ENCODE results near the gene CENPP.
"Not testable (repeated sequence)": the region's sequence is repeated elsewhere in the genome, so short reads cannot be mapped to it uniquely, and the experiment has no call there.

Gene CENPP

DNA sequence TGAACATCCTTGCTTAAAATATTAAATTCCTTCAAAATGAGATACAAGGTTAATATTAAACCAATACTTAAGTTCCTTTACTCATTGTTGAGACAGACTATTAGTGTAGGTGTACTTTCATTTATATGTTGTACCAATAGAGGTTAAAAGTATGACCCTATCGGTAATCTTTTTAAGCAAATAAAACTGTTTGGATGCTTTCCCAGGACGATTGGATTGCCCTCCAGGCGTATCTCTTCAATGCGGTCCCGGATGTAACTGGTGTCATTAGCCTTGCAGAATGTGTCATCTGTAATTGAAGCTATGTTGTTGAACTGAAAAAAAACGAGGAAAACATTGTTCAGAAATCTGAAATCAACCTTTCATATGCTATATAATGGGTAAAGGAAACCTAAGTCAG lies 59.7 kb downstream of the CENPP start:
- Mint-ChIP-seq H3K36me3 (no peaks in the 10 kb centered on the region), H3K4me3 (no peak overlapping the region), H3K27me3 (no peaks in the 10 kb centered on the region), H3K4me1 (no peaks in the 10 kb centered on the region), H3K27ac (no peak overlapping the region), H3K9me3 (no peaks in the 10 kb centered on the region)

- Mint-ChIP-seq H3K36me3 (no peaks in the 10 kb centered on the region), H3K4me1 (no peaks in the 10 kb centered on the region), H3K4me3 (no peak overlapping the region), H3K9me3 (no peaks in the 10 kb centered on the region), H3K27me3 (no peaks in the 10 kb centered on the region), H3K27ac (no peak overlapping the region)
These were observed 60.2 kb downstream of the CENPP start for GRCh38 chr9:92385953-92386352.

GRCh38 chr9:92392690-92393089 lies 66.9 kb downstream of the CENPP start:
- H3K4me1 Mint-ChIP-seq: no peaks in the 10 kb centered on the region
- H3K27me3 Mint-ChIP-seq: no peaks in the 10 kb centered on the region
- H3K27ac Mint-ChIP-seq: no peak overlapping the region
- H3K36me3 Mint-ChIP-seq: peaks cover 2% of the 10 kb centered on the region
- no peak overlapping the region for H3K4me3 Mint-ChIP-seq
- H3K9me3 Mint-ChIP-seq: no peaks in the 10 kb centered on the region

GRCh38 chr9:92393686-92394085 lies 67.9 kb downstream of the CENPP start:
- Mint-ChIP-seq H3K9me3 (no peaks in the 10 kb centered on the region), H3K36me3 (peaks cover 2% of the 10 kb centered on the region), H3K4me3 (no peak overlapping the region), H3K27me3 (no peaks in the 10 kb centered on the region), H3K4me1 (no peaks in the 10 kb centered on the region), H3K27ac (no peak overlapping the region)

DNA sequence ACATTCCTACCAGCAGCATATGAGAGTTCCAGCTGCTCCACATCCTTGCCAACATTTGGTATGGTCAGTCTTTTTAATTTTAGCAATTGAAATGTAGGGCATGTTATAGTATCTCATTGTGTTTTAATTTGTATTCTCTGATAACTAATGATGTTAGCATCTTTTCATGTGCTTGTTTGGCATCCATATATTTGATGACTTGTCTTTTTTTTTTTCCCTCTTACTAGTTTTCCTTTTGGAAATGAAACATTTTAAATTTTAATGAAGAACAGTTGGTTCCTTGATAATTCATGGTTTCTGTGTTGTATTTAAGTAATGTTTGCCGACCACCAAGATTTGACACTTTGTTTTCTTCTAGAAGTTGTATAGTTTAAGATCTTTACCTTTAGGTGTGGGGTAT lies 69.9 kb downstream of the CENPP start:
- Mint-ChIP-seq H3K27ac (no peak overlapping the region), H3K9me3 (no peaks in the 10 kb centered on the region), H3K36me3 (peaks cover 4% of the 10 kb centered on the region), H3K4me3 (no peak overlapping the region), H3K27me3 (no peaks in the 10 kb centered on the region), H3K4me1 (no peaks in the 10 kb centered on the region)

GRCh38 chr9:92397853-92398252 lies 72.1 kb downstream of the CENPP start:
- no peaks in the 10 kb centered on the region for H3K4me1 Mint-ChIP-seq
- H3K9me3 Mint-ChIP-seq: no peaks in the 10 kb centered on the region
- no peak overlapping the region for H3K27ac Mint-ChIP-seq
- H3K36me3 Mint-ChIP-seq: peaks cover 4% of the 10 kb centered on the region
- H3K27me3 Mint-ChIP-seq: no peaks in the 10 kb centered on the region
- no peak overlapping the region for H3K4me3 Mint-ChIP-seq

- H3K27ac Mint-ChIP-seq: no peak overlapping the region
- H3K4me1 Mint-ChIP-seq: peaks cover 26% of the 10 kb centered on the region
- H3K4me3 Mint-ChIP-seq: no peak overlapping the region
- H3K27me3 Mint-ChIP-seq: no peaks in the 10 kb centered on the region
- peaks cover 1% of the 10 kb centered on the region for H3K36me3 Mint-ChIP-seq
- H3K9me3 Mint-ChIP-seq: no peaks in the 10 kb centered on the region
These were observed 76.6 kb downstream of the CENPP start for GRCh38 chr9:92402360-92402759.

GRCh38 chr9:92402826-92403745 lies 77.3 kb downstream of the CENPP start:
- H3K27ac Mint-ChIP-seq: no peak overlapping the region
- peaks cover 1% of the 10 kb centered on the region for H3K36me3 Mint-ChIP-seq
- H3K4me1 Mint-ChIP-seq: peaks cover 27% of the 10 kb centered on the region
- H3K27me3 Mint-ChIP-seq: no peaks in the 10 kb centered on the region
- no peak overlapping the region for H3K4me3 Mint-ChIP-seq
- H3K9me3 Mint-ChIP-seq: no peaks in the 10 kb centered on the region

- H3K36me3 Mint-ChIP-seq: no peaks in the 10 kb centered on the region
- H3K4me1 Mint-ChIP-seq: peaks cover 27% of the 10 kb centered on the region
- no peaks in the 10 kb centered on the region for H3K9me3 Mint-ChIP-seq
- no peak within 1 kb of the TSS for H3K4me3 Mint-ChIP-seq
- H3K27me3 Mint-ChIP-seq: no peaks in the 10 kb centered on the region
- no peak within 1 kb of the TSS for H3K27ac Mint-ChIP-seq
These were observed 78.5 kb downstream of the CENPP start, which contains the start of gene OGN for GRCh38 chr9:92404042-92404836. OGN (minus strand) TSS chr9:92404578; CDS start chr9:92403407, 1,171 bp downstream.

GRCh38 chr9:92405818-92406217 lies 80.1 kb downstream of the CENPP start:
- Mint-ChIP-seq H3K36me3 (no peaks in the 10 kb centered on the region), H3K4me3 (peak overlapping the region; percentile 61), H3K27ac (no peak overlapping the region), H3K9me3 (no peaks in the 10 kb centered on the region), H3K4me1 (peaks cover 27% of the 10 kb centered on the region), H3K27me3 (no peaks in the 10 kb centered on the region)

GRCh38 chr9:92406477-92406876 lies 80.7 kb downstream of the CENPP start:
- Mint-ChIP-seq H3K4me1 (peaks cover 27% of the 10 kb centered on the region), H3K36me3 (no peaks in the 10 kb centered on the region), H3K27ac (peak overlapping the region; percentile 78), H3K27me3 (no peaks in the 10 kb centered on the region), H3K4me3 (peak overlapping the region; percentile 41), H3K9me3 (no peaks in the 10 kb centered on the region)

DNA sequence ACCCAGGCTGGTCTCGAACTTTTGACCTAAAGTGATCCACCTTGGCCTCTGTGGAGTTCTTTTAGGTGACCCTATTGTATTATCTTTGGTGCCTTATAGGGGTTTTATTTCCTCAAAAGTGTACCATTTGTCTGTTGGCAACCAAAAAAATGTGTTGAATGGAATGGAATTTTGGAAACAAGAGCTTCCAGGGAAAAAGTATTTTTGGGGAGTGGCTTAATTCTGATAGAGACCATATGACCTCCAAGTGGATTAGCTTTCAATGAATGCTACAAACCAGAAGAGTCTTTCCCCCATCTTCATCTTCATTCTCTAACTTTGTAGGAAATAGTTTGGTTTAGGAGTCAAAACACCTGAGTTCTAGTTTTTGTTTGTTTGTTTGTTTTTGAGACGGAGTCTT lies 82.1 kb downstream of the CENPP start:
- peaks cover 27% of the 10 kb centered on the region for H3K4me1 Mint-ChIP-seq
- H3K4me3 Mint-ChIP-seq: no peak overlapping the region
- no peaks in the 10 kb centered on the region for H3K9me3 Mint-ChIP-seq
- no peaks in the 10 kb centered on the region for H3K36me3 Mint-ChIP-seq
- no peaks in the 10 kb centered on the region for H3K27me3 Mint-ChIP-seq
- H3K27ac Mint-ChIP-seq: no peak overlapping the region

DNA sequence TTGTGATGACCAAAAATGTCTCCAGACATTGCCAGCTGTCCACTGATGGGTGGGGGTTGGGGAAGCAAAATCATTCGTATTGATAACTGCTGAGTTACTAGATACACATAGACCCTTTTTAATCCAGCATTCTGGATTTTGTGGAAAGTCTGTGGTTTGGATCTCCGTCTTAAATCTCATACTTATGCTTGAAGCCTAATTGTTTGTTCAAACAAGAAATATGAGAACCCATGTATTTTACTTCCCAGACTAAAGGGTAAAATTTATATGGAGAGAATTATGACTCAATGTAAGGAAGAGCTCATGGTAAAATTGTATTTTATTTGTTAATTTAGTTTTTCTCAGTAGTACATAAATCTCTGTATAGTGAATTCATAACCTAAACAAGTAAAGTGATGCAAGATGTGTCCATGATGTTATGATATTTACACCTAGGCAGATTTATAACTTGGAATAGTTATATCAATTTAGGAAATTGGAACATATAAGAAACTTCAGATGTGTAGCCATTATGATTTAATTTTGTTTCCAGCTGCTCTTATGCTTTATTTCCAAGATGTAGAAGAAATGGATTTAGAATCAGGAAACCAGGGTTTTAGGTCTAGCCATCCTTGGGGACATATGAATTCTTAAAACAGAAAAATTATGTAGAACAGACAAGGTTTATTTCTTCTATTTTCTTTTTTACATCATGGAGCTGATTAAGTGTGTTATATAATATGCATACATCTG lies 83.2 kb downstream of the CENPP start:
- Mint-ChIP-seq H3K9me3 (no peaks in the 10 kb centered on the region), H3K27me3 (no peaks in the 10 kb centered on the region), H3K27ac (no peak overlapping the region), H3K4me3 (no peak overlapping the region), H3K36me3 (no peaks in the 10 kb centered on the region), H3K4me1 (peaks cover 27% of the 10 kb centered on the region)

DNA sequence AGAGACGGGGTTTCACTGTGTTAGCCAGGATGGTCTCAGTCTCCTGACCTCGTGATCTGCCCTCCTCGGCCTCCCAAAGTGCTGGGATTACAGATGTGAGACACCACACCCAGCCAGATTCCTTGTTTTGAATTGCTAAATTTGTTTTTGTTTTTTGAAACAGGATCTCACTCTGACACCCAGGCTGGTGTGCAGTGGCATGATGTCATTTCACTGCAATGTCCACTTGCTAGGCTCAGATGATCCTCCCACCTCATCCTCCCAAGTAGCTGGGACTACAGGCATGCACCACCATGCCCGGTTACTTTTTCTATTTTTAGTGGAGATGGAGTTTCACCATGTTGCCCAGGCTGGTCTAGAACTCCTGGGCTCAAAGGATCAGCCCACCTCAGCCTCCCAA lies 85.4 kb downstream of the CENPP start:
- not testable (repeated sequence) for H3K4me3 Mint-ChIP-seq, H3K9me3 Mint-ChIP-seq, H3K27ac Mint-ChIP-seq, H3K27me3 Mint-ChIP-seq, H3K36me3 Mint-ChIP-seq
- H3K4me1 Mint-ChIP-seq: peaks cover 12% of the 10 kb centered on the region

- no peaks in the 10 kb centered on the region for H3K27me3 Mint-ChIP-seq
- no peak overlapping the region for H3K4me3 Mint-ChIP-seq
- no peaks in the 10 kb centered on the region for H3K4me1 Mint-ChIP-seq
- H3K36me3 Mint-ChIP-seq: peaks cover 2% of the 10 kb centered on the region
- no peak overlapping the region for H3K27ac Mint-ChIP-seq
- no peaks in the 10 kb centered on the region for H3K9me3 Mint-ChIP-seq
These were observed 88.8 kb downstream of the CENPP start for GRCh38 chr9:92414566-92414965.

Measured in activated naive CD4-positive, alpha-beta T cell treated with anti-CD3 and anti-CD28 coated beads, Interleukin-2, amount 50 U/mL, for 24 hours (primary cell).